Mucosa of descending colon (tissue), 3 donors: ENCODE measurements around the gene SDCCAG8. TPM values are rescaled to one million over a fixed set of nuclear protein-coding genes. Genes with fewer than 3 reads are reported as not detected.

Experiments
- ATAC-seq: fragments of 200-7000 bp; cut with Tn5 transposase; one replicate; pipeline ENCODE4 v1.9.1; 2020; ENCODE audit warnings: mild to moderate bottlenecking, moderate library complexity
- DNase-seq, 3 donors: peaks; one replicate each; pipeline ENCODE4 v3.0.0-alpha.2; 2020
- H3K36me3 ChIP-seq: fragments of 200-600 bp; one replicate; pipeline ENCODE4 v1.8.0; 2021; ENCODE audit warnings: low read depth, mild to moderate bottlenecking
- H3K4me1 ChIP-seq: fragments of 200-600 bp; one replicate; pipeline ENCODE4 v1.8.0; 2021; ENCODE audit warnings: low read depth, mild to moderate bottlenecking
- H3K4me3 ChIP-seq: fragments of 200-600 bp; one replicate; pipeline ENCODE4 v1.8.0; 2021; ENCODE audit warnings: mild to moderate bottlenecking
- H3K9me3 ChIP-seq: fragments of 200-600 bp; one replicate; pipeline ENCODE4 v1.8.0; 2021; ENCODE audit warnings: mild to moderate bottlenecking
- intact Hi-C, 2 donors: fragments of 100-400 bp; cut with DNase I in 1 of 2; cut with micrococcal nuclease in 1 of 2; formaldehyde crosslinking; loops; one replicate each; pipeline versions ENCODE4 v1.11.0 to v1.11.1; 2022; cut with DNase I, micrococcal nuclease
- total RNA-seq, 3 donors: library from RNA; stranded (reverse); fragmentation: NEBNext Ultra II Directional in 2 of 3; extraction: Animal tissue kit (Norgen Biotek cat#: 25700) in 2 of 3; gene quantifications; one replicate each; pipeline versions ENCODE4 v1.2.1 to v1.2.4, GENCODE V29; 2021 to 2023
- TF ChIP-seq, protein P1 (sequence below): fragments of 200-600 bp; IDR thresholded peaks from one replicate; pipeline ENCODE4 v1.8.0; 2022; ENCODE audit warnings: antibody characterized with exemption, mild to moderate bottlenecking
- donor health status: DM: no; HTN: no; CAD: no; lungs with moderate emphysema.
- donor health status: DM: no; HTN: no; CAD: no.
- donor health status: DM: no; HTN: yes; CAD: no.

The SDCCAG8 gene
- total RNA-seq, 3 donors from 2014 or later: 22.1 to 37.5 (median 34.1) TPM

DNA sequence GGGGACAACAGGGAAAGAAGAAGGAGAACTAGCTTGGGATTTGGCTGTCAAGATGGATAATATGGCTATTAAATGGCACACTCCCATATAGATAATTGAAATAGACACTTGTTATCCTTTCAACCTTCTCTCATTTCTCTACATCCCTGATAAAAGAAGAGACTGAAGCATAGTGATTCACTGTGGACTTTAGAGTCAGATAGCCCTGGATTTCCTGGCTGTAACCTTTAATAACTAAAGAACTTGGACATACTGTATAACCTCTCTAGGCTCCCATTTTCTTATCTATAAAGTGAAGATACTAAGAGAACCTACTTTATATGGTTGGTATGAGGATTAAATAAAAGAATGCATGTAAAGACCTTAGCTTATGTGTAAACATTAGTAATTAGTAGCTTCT lies 152.6 kb downstream of the SDCCAG8 start:
- intact Hi-C loops: no loop called here
- ATAC-seq (no peak), DNase-seq (no peak)
- Histone ChIP-seq H3K4me1 (no peaks in the 10 kb centered on the region), H3K36me3 (no peaks in the 10 kb centered on the region), H3K4me3 (no peak overlapping the region), H3K9me3 (no peaks in the 10 kb centered on the region)
- TF ChIP-seq, protein P1, sequence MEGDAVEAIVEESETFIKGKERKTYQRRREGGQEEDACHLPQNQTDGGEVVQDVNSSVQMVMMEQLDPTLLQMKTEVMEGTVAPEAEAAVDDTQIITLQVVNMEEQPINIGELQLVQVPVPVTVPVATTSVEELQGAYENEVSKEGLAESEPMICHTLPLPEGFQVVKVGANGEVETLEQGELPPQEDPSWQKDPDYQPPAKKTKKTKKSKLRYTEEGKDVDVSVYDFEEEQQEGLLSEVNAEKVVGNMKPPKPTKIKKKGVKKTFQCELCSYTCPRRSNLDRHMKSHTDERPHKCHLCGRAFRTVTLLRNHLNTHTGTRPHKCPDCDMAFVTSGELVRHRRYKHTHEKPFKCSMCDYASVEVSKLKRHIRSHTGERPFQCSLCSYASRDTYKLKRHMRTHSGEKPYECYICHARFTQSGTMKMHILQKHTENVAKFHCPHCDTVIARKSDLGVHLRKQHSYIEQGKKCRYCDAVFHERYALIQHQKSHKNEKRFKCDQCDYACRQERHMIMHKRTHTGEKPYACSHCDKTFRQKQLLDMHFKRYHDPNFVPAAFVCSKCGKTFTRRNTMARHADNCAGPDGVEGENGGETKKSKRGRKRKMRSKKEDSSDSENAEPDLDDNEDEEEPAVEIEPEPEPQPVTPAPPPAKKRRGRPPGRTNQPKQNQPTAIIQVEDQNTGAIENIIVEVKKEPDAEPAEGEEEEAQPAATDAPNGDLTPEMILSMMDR: no peak

DNA sequence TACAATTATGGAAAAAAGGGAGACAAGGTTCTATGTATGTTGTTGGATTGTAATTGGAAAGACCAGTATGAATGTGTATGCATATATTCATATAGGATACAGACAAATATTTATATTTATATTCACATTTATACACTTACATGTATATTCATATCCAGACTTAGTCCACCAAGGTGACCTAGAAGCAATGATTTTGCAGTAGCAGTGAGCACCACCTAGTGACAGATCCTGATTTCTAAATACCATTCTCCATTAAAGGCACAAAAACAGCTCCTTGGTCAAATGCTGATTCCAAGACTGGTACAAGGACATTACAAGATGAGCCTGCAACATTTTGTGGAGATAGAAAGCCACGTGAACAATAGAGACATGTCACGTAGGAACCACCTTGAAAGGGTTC lies 153.4 kb downstream of the SDCCAG8 start:
- no peaks in the 10 kb centered on the region for H3K4me1 ChIP-seq
- no peaks in the 10 kb centered on the region for H3K36me3 ChIP-seq
- H3K4me3 ChIP-seq: no peak overlapping the region
- TF ChIP-seq, protein P1: no peak
- DNase-seq (no peak), ATAC-seq (no peak)
- intact Hi-C loops: no loop called here
- H3K9me3 ChIP-seq: no peaks in the 10 kb centered on the region

DNA sequence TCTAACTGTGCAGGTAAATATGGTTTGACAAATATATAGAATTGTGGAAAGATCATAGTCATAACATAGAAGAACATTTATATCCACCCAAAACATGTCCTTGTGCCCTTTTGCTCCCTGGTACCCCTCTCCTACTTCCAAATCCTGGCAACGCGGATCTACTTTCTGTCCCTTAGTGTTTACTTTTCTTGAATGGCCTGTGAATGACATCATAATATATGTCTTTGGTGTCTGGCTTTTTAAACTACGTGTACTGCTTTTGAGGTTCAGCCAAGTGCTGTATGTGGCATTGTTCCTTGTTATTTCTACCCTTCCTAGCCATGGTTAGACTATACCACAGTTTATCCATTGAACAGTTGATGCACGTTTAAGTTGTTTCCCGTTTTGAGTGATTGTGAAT lies 155.6 kb downstream of the SDCCAG8 start:
- Histone ChIP-seq H3K36me3 (no peaks in the 10 kb centered on the region), H3K4me1 (no peaks in the 10 kb centered on the region), H3K9me3 (no peaks in the 10 kb centered on the region), H3K4me3 (no peak overlapping the region)
- ATAC-seq (peak; percentile 46), DNase-seq (no peak)
- TF ChIP-seq, protein P1: no peak
- intact Hi-C loops: no loop called here

DNA sequence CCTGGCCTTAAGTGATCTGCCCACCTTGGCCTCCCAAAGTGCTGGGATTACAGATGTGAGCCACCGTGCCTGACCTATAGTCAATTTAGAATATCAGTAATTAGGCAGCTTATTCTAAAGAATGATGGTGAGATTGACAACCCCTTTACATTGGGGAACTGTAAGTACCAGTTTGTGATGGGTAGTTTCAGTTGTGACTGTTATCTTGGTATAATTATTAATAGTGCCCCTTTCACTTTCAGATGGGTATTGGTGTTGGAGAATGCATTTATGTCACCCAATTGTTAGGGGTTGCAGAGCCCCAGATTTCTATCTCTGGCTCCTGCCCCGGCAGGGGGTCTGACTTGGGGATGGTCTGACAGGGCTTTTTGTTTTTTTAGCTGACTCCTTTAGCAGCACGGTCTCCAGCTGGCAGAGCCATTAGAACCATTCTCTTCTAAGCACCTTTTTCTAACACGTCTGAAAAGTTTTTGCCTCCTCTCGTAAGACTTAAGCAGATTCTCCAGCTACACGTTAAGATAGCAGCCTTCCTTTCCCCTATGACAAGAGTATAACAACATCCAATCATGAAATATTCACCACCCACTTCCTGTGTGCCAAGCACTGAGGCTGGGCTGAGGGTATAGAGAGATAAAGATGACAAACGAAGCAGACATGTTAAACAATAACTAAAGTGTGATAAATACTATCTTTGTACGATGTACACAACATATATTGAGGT lies 157.8 kb downstream of the SDCCAG8 start:
- intact Hi-C loops: no loop called here
- TF ChIP-seq, protein P1: no peak
- H3K4me3 ChIP-seq: no peak overlapping the region
- DNase-seq (no peak), ATAC-seq (no peak)
- no peaks in the 10 kb centered on the region for H3K9me3 ChIP-seq
- no peaks in the 10 kb centered on the region for H3K36me3 ChIP-seq
- H3K4me1 ChIP-seq: no peaks in the 10 kb centered on the region

DNA sequence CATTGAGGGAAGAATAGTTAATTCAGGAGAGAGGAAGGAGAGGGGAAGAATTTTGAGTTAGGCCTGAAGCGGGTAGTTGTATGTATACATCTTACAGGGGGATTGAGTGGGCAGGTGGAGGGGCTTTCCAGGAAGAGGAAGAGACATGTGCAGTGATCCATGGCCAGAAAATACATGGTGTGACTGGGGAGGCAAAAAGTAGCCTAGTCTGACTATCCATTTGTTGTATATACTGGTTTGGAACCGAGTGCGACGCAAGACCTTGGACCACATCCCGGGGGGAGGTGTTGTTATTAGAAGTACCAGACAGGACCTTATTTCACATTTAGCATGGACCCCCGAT lies 158.3 kb downstream of the SDCCAG8 start:
- TF ChIP-seq, protein P1: no peak
- Histone ChIP-seq H3K4me1 (no peaks in the 10 kb centered on the region), H3K9me3 (no peaks in the 10 kb centered on the region), H3K36me3 (no peaks in the 10 kb centered on the region), H3K4me3 (no peak overlapping the region)
- intact Hi-C loops: no loop called here
- ATAC-seq: no peak
- DNase-seq: no peak
